ENCODE data around the gene TMEM39A. TPM values are rescaled to one million over a fixed set of nuclear protein-coding genes. Genes with fewer than 3 reads are reported as not detected.
A peak's percentile ranks its signal among the peaks of the same experiment; 100 is the strongest.

Gene TMEM39A
- total and polyA plus RNA-seq, 2 donors (not counting 3 experiments of a cell fraction or from before 2014, with no cell fraction given), result 44.6 to 56.0 TPM

GRCh38 chr3:119497820-119498185 is 34.4 kb upstream of the TMEM39A start:
- ChIA-PET CTCF (interaction anchor here (1.0 to 1.5 kb wide), 5 partner anchors 9 to 184 kb away, joined by 3 to 5 read pairs (median 3); no protein-coding TSS in a partner anchor), POLR2A (interaction anchor here (0.7 to 2.1 kb wide), 3 partner anchors 28 to 36 kb away, joined by 3 to 11 read pairs (median 3); partner anchors contain the start of gene TMEM39A)
- dilution Hi-C loops (cut with MboI; ENCODE audit: extremely low pct_ligation_motif_present, low sequenced_read_pairs), result no loop called here

GRCh38 chr3:119494597-119494996 is 31.2 kb upstream of the TMEM39A start:
- CTCF ChIA-PET, result interaction anchor here (0.6 to 1.8 kb wide), 6 partner anchors 23 to 188 kb away, joined by 3 to 5 read pairs (median 4); partner anchors contain the start of genes POGLUT1 and TMEM39A
- POLR2A ChIA-PET, result no interaction called here
- Histone ChIP-seq H3K9ac (replicated peaks; ENCODE audit: extremely low read depth, insufficient read depth, low read length) (no peak overlapping the region), H3K27me3 (ENCODE audit: control insufficient read depth in 2 of 2, insufficient read depth in 2 of 2, low read length in 2 of 2) (no peaks in the 10 kb centered on the region), H3K9me1 (replicated peaks; ENCODE audit: control insufficient read depth, extremely low read depth, insufficient read depth, low read length) (no peaks in the 10 kb centered on the region), H3K27ac (ENCODE audit: insufficient read depth, low read depth, low read length) (no peak overlapping the region), H3K4me3 (replicated peaks in 1 of 3; ENCODE audit: insufficient read depth in 1 of 3, low read depth in 1 of 3, low read length in 3 of 3) (no peak overlapping the region), H3K79me2 (ENCODE audit: control insufficient read depth, insufficient read depth, low read length) (peaks cover 9% of the 10 kb centered on the region), H3K36me3 (ENCODE audit: control insufficient read depth in 2 of 2, extremely low read depth in 1 of 2, insufficient read depth in 2 of 2, low read length in 2 of 2) (no peaks in the 10 kb centered on the region), H3K9me3 (replicated peaks; ENCODE audit: control insufficient read depth, insufficient read depth, low read length) (no peaks in the 10 kb centered on the region), H3K4me2 (ENCODE audit: insufficient read depth, low read length) (no peak overlapping the region), H4K20me1 (replicated peaks; ENCODE audit: control insufficient read depth, extremely low read depth, insufficient read depth, low read length) (no peaks in the 10 kb centered on the region), H3K4me1 (ENCODE audit: control insufficient read depth, extremely low read depth, insufficient read depth, low read length) (peaks cover 12% of the 10 kb centered on the region), H2AFZ (ENCODE audit: low read depth, low read length) (no peak overlapping the region)
- DNase-seq (ENCODE audit: low read depth, low spot score) (no peak), FAIRE-seq (no peak)
- no peak for TF ChIP-seq FOS (IDR thresholded peaks at IDR 0.05; ENCODE audit: borderline replicate concordance, insufficient read depth, low read length)
- no peak for TF ChIP-seq MYC (IDR thresholded peaks at IDR 0.05; ENCODE audit: low read depth, low read length)
- no peak for TF ChIP-seq POLR2A (IDR thresholded peaks at IDR 0.05; ENCODE audit: low read depth, low read length)
- no peak for TF ChIP-seq POLR2AphosphoS5 (IDR thresholded peaks at IDR 0.05; ENCODE audit: insufficient read depth, low read depth, low read length)
- no peak for TF ChIP-seq MAX (IDR thresholded peaks at IDR 0.05; ENCODE audit: insufficient read depth, insufficient read length)
- no peak for TF ChIP-seq EZH2 (IDR thresholded peaks at IDR 0.05; ENCODE audit: borderline replicate concordance, low read depth, low read length, severe bottlenecking)
- no peak for TF ChIP-seq JUN (IDR thresholded peaks at IDR 0.05; ENCODE audit: borderline replicate concordance, insufficient read depth, insufficient read length, low read depth)
- no peak for TF ChIP-seq CTCF (IDR thresholded peaks at IDR 0.05; ENCODE audit: extremely low read depth in 1 of 2, insufficient read depth in 1 of 2, low read depth in 1 of 2, low read length in 2 of 2)
- no peak for TF ChIP-seq GATA2 (IDR thresholded peaks at IDR 0.05; ENCODE audit: insufficient read depth, insufficient read length, low read depth, low read length)
- dilution Hi-C loops (cut with MboI; ENCODE audit: extremely low pct_ligation_motif_present, low sequenced_read_pairs) (no loop called here), intact Hi-C loops (cut with micrococcal nuclease) (no loop called here)
- no TSS peak for BruUV-seq (replicated peaks)

More at GRCh38 chr3:119497820-119498185, 34.4 kb upstream of the TMEM39A start:
- Histone ChIP-seq H3K27ac (ENCODE audit: insufficient read depth, low read depth, low read length) (no peak overlapping the region), H3K27me3 (ENCODE audit: control insufficient read depth in 2 of 2, insufficient read depth in 2 of 2, low read length in 2 of 2) (no peaks in the 10 kb centered on the region), H3K9ac (replicated peaks; ENCODE audit: extremely low read depth, insufficient read depth, low read length) (peak overlapping the region; percentile 83), H2AFZ (ENCODE audit: low read depth, low read length) (peak overlapping the region; percentile 32), H3K4me1 (ENCODE audit: control insufficient read depth, extremely low read depth, insufficient read depth, low read length) (peaks cover 26% of the 10 kb centered on the region), H3K9me3 (replicated peaks; ENCODE audit: control insufficient read depth, insufficient read depth, low read length) (no peaks in the 10 kb centered on the region), H3K36me3 (ENCODE audit: control insufficient read depth in 2 of 2, extremely low read depth in 1 of 2, insufficient read depth in 2 of 2, low read length in 2 of 2) (no peaks in the 10 kb centered on the region), H3K4me2 (ENCODE audit: insufficient read depth, low read length) (peak overlapping the region; percentile 80), H4K20me1 (replicated peaks; ENCODE audit: control insufficient read depth, extremely low read depth, insufficient read depth, low read length) (no peaks in the 10 kb centered on the region), H3K9me1 (replicated peaks; ENCODE audit: control insufficient read depth, extremely low read depth, insufficient read depth, low read length) (no peaks in the 10 kb centered on the region), H3K4me3 (replicated peaks in 1 of 3; ENCODE audit: insufficient read depth in 1 of 3, low read depth in 1 of 3, low read length in 3 of 3) (peak overlapping the region; percentile 82 to 85 (median 83)), H3K79me2 (ENCODE audit: control insufficient read depth, insufficient read depth, low read length) (peaks cover 15% of the 10 kb centered on the region)
- TF ChIP-seq GATA2 (IDR thresholded peaks at IDR 0.05; ENCODE audit: insufficient read depth, insufficient read length, low read depth, low read length) (no peak), MYC (IDR thresholded peaks at IDR 0.05; ENCODE audit: low read depth, low read length) (no peak), POLR2A (IDR thresholded peaks at IDR 0.05; ENCODE audit: low read depth, low read length) (no peak), MAX (IDR thresholded peaks at IDR 0.05; ENCODE audit: insufficient read depth, insufficient read length) (no peak)
- intact Hi-C loops (cut with micrococcal nuclease), result loop anchor here (1.0 to 2.0 kb wide), 4 partner anchors 29 to 219 kb away; partner anchors contain the start of genes COX17 and TMEM39A
- DNase-seq (ENCODE audit: low read depth, low spot score), result peak; percentile 44
- TSS peak; percentile 82 for BruUV-seq (replicated peaks)
- FAIRE-seq, result no peak

All from endothelial cell of umbilical vein (primary cell).